Kidney (tissue), 14 donors: ENCODE measurements around the gene ZNF460. TPM values are rescaled to one million over a fixed set of nuclear protein-coding genes. Genes with fewer than 3 reads are reported as not detected.
A peak's percentile ranks its signal among the peaks of the same experiment; 100 is the strongest.

Experiments used
- DNase-seq, 5 donors: peaks; one replicate each; pipeline ENCODE4 v3.0.0-alpha.2; 2013 to 2020
- FAIRE-seq: peaks from 2 replicates; lab custom pipeline; 2012; peaks lifted over from hg19 to GRCh38; lab: Jason Lieb, UNC
- H3K27ac ChIP-seq, 2 donors: one replicate each; pipeline ENCODE4 v1.7.0; 2013; ENCODE audit warnings: low read depth in 2 of 2, low read length in 2 of 2, inconsistent platforms in 1 of 2
- H3K27me3 ChIP-seq: one replicate; pipeline ENCODE4 v1.7.1; 2013; ENCODE audit warnings: low read length, inconsistent platforms; ENCODE audit not compliant: control insufficient read depth, insufficient read depth
- H3K36me3 ChIP-seq, 3 donors: one replicate each; pipeline versions ENCODE4 v1.7.0 to v1.7.1; 2013; ENCODE audit warnings: low read length in 3 of 3, control low read depth in 1 of 3, inconsistent platforms in 1 of 3; ENCODE audit not compliant: insufficient read depth in 3 of 3, control insufficient read depth in 2 of 3
- H3K4me1 ChIP-seq, 3 donors: one replicate each; pipeline versions ENCODE4 v1.7.0 to v1.7.1; 2013; ENCODE audit warnings: low read length in 3 of 3, inconsistent platforms in 1 of 3, low read depth in 1 of 3; ENCODE audit not compliant: control insufficient read depth in 2 of 3, insufficient read depth in 2 of 3
- H3K4me3 ChIP-seq, 3 donors: one replicate each; pipeline versions ENCODE4 v1.7.0 to v1.8.1; 2013; ENCODE audit warnings: low read length in 3 of 3, control low read depth in 1 of 3, inconsistent platforms in 1 of 3
- H3K9ac ChIP-seq, 3 donors: one replicate each; pipeline versions ENCODE4 v1.7.0 to v1.7.1; 2013; ENCODE audit warnings: low read length in 3 of 3, control low read depth in 1 of 3, inconsistent platforms in 1 of 3
- H3K9me3 ChIP-seq, 3 donors: one replicate each; pipeline versions ENCODE4 v1.7.0 to v1.7.1; 2013; ENCODE audit warnings: low read length in 3 of 3, control low read depth in 1 of 3, inconsistent platforms in 1 of 3; ENCODE audit not compliant: control insufficient read depth in 2 of 3, insufficient read depth in 1 of 3
- intact Hi-C: fragments of 100-400 bp; cut with DNase I; formaldehyde crosslinking; loops from one replicate; pipeline ENCODE4 v1.11.1; 2022
- polyA plus RNA-seq: library from polyadenylated mRNA; stranded (reverse); fragments of 350-450 nt; fragmentation: Illumina TruSeq; extraction: RNeasy Lipid Tissue Mini Kit (QIAGEN cat#74804); gene quantifications from one replicate; pipeline ENCODE4 v1.2.3, GENCODE V29; 2014; ENCODE audit warnings: low read depth, low replicate concordance; ENCODE audit not compliant: insufficient read depth
- total RNA-seq: library from RNA; stranded (reverse); fragmentation: NEBNext Ultra II Directional; extraction: Animal tissue kit (Norgen Biotek cat#: 25700); gene quantifications from one replicate; pipeline ENCODE4 v1.2.1, GENCODE V29; 2021
- TF ChIP-seq, protein P1 (sequence below): IDR thresholded peaks from 3 replicates; pipeline ENCODE4 v1.5.1; 2012; ENCODE audit warnings: mild to moderate bottlenecking, moderate library complexity, borderline replicate concordance; ENCODE audit not compliant: insufficient read depth; ENCODE audit errors: extremely low read depth
- donor health status: control.
- donor health status: control.
- donor health status: control.
- donor health status: control.
- donor health status: control.
- donor health status: DM: yes; HTN: yes; CAD: no.
- donor health status: Normal renal cell carcinoma (clear cell type).

The ZNF460 gene
- total and polyA plus RNA-seq, 2 donors from 2014 or later: 0.62 to 81.3 TPM

DNA sequence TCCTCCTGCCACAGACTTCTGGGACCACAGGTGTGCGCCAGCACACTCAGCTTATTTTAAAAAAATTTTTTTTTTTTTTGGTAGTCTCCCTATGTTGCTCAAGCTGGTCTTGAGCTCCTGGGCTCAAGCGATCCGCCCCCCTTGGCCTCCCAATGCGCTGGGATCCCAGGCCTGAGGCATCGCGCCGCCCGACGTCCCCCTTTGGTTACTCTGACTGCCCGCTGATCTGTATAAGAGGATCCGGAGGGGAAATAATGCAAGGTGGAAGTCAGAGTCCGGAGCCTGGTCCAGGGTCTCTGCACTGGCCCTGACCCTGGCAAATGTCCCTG lies 40.3 kb upstream of the ZNF460 start:
- FAIRE-seq (no peak), DNase-seq (no peak)
- no peaks in the 10 kb centered on the region for H3K9me3 ChIP-seq

DNA sequence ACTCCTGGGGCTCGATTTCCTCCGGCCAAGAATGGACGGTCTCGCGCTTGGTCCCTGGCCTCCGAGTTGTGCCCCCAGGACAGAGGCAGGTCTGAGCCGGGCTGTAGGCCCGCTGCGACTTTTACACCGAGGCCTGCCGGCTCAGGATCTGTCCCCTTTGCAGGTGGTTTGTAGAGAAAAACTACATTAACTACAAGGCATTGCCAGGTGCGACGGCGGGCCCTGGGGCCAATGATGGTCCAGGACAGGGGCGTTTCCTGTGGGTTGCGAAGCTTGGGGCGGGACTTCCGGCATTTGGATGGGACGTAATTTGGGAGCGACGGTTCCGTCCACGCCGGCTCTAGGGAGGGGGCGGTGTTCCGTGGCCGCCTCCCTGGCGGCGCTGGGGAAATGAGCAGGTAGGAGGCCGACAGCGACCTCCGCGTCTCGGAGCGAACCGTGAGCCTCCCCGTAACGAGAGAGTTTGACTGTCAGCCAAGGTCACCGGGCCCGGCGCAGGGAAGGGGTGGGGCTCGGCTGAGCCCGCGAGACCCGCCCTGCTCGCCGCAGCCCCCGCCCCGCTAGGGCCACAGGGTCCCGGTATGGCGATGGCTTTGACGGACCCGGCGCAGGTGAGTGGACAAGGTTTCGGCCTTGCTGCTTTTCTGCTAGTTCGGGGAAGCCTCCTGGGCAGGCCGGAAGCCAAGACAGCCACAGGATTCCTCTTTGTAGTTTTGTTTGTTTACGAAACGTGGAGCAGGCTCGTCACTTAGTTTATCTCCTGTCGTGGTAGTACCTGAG lies 39.8 kb upstream of the ZNF460 start, which contains the start of gene ZNF805:
Gene ZNF805, plus strand, starts transcription at position 322 of the 780 bp plus-strand sequence. Its CDS starts 260 bp downstream, at position 582.
- TF ChIP-seq, protein P1, sequence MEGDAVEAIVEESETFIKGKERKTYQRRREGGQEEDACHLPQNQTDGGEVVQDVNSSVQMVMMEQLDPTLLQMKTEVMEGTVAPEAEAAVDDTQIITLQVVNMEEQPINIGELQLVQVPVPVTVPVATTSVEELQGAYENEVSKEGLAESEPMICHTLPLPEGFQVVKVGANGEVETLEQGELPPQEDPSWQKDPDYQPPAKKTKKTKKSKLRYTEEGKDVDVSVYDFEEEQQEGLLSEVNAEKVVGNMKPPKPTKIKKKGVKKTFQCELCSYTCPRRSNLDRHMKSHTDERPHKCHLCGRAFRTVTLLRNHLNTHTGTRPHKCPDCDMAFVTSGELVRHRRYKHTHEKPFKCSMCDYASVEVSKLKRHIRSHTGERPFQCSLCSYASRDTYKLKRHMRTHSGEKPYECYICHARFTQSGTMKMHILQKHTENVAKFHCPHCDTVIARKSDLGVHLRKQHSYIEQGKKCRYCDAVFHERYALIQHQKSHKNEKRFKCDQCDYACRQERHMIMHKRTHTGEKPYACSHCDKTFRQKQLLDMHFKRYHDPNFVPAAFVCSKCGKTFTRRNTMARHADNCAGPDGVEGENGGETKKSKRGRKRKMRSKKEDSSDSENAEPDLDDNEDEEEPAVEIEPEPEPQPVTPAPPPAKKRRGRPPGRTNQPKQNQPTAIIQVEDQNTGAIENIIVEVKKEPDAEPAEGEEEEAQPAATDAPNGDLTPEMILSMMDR: no peak
- peak; percentile 70 for FAIRE-seq
- peak within 1 kb of the TSS; percentile 91 to 95 for H3K27ac ChIP-seq
- peak within 1 kb of the TSS; percentile 66 to 86 (median 84) for H3K9ac ChIP-seq
- intact Hi-C loops: no loop called here
- H3K27me3 ChIP-seq: no peaks in the 10 kb centered on the region
- DNase-seq: peak; percentile 96 to 98 (median 98)
- H3K9me3 ChIP-seq: no peaks in the 10 kb centered on the region
- H3K4me1 ChIP-seq: peaks cover 6 to 14% (median 13%) of the 10 kb centered on the region in 3 donors
- peak within 1 kb of the TSS; percentile 79 to 99 (median 84) for H3K4me3 ChIP-seq
- peaks cover 2 to 10% (median 5%) of the 10 kb centered on the region in 3 donors for H3K36me3 ChIP-seq

More for the DNA sequence above, 40.3 kb upstream of the ZNF460 start:
- TF ChIP-seq, protein P1: no peak
- H3K36me3 ChIP-seq: peaks cover 2 to 7% (median 4%) of the 10 kb centered on the region in 3 donors
- intact Hi-C loops: no loop called here
- peak overlapping the region; percentile 79 to 99 (median 84) for H3K4me3 ChIP-seq
- peak overlapping the region; percentile 91 to 95 for H3K27ac ChIP-seq
- peak overlapping the region; percentile 26 to 84 (median 80) for H3K9ac ChIP-seq
- H3K4me1 ChIP-seq: peaks cover 6 to 14% (median 13%) of the 10 kb centered on the region in 3 donors
- H3K27me3 ChIP-seq: no peaks in the 10 kb centered on the region

DNA sequence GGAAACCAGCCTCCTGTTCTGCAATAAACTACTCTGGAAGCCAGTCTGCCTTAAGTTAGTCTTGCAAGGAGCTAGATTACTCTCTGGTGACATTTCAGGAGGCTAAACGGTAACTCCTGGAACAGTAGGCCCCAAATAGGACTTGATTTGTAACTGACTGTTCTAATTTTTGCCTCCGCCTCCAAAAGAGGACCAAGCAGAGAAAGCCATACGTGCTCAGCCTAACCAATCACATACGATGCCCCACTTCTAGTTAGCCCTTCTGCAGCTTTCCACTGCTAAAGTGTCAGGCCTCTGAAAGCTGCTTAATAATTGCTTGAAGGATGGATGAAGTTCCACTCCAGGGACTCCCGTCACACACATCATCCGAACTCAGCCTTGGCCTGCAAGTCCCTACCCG lies 39.1 kb upstream of the ZNF460 start:
- peak overlapping the region in 1 of 2 donors; percentile 95 for H3K27ac ChIP-seq
- peak in 1 of 5 donors; percentile 31 for DNase-seq
- H3K27me3 ChIP-seq: no peaks in the 10 kb centered on the region
- peak overlapping the region; percentile 66 to 86 (median 84) for H3K9ac ChIP-seq
- no peaks in the 10 kb centered on the region for H3K9me3 ChIP-seq
- TF ChIP-seq, protein P1: no peak
- H3K4me1 ChIP-seq: peaks cover 6 to 14% (median 13%) of the 10 kb centered on the region in 3 donors
- intact Hi-C loops: no loop called here
- H3K36me3 ChIP-seq: peaks cover 2 to 10% (median 9%) of the 10 kb centered on the region in 3 donors
- peak overlapping the region; percentile 79 to 99 (median 84) for H3K4me3 ChIP-seq
- no peak for FAIRE-seq
